ENCODE data around the gene ART1. TPM values are rescaled to one million over a fixed set of nuclear protein-coding genes. Genes with fewer than 3 reads are reported as not detected.

Gene ART1
- total RNA-seq, 1 donor from 2014 or later = 2.1 TPM

DNA sequence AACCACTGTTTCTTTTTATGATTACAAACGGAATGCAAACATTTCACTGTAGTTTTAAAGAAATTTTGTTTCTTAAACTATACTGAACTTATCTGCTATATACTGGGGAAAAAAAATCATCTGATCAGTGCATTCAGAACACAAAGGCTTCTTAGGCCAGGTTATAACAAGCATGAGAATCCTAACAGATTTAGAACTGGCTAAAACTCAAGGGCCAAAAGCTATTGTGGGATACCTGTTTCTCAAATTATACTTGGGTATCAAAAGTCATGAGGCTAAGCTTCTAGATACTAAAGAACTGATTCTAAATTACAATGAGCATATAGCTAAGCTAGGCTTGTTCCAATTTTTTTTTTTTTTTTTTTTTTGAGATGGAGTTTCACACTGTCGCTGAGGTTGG, 56.0 kb downstream of the ART1 start:
- Histone ChIP-seq H3K4me1 (ENCODE audit: control insufficient read depth in 3 of 3, insufficient read depth in 3 of 3, low read length in 3 of 3) (peaks cover 2 to 6% (median 5%) of the 10 kb centered on the region in 3 donors), H3K4me3 (ENCODE audit: low read length in 3 of 3) (no peak overlapping the region), H3K9ac (ENCODE audit: low read depth in 1 of 3, low read length in 3 of 3) (no peak overlapping the region), H3K9me3 (ENCODE audit: control insufficient read depth in 3 of 3, low read length in 3 of 3) (no peaks in the 10 kb centered on the region), H3K27ac (ENCODE audit: low read depth, low read length) (peak overlapping the region; percentile 2), H3K36me3 (ENCODE audit: control insufficient read depth in 3 of 3, insufficient read depth in 3 of 3, low read length in 3 of 3) (peaks cover 22 to 50% (median 45%) of the 10 kb centered on the region in 3 donors), H3K27me3 (ENCODE audit: control insufficient read depth in 3 of 3, insufficient read depth in 3 of 3, low read length in 3 of 3) (no peaks in the 10 kb centered on the region)

DNA sequence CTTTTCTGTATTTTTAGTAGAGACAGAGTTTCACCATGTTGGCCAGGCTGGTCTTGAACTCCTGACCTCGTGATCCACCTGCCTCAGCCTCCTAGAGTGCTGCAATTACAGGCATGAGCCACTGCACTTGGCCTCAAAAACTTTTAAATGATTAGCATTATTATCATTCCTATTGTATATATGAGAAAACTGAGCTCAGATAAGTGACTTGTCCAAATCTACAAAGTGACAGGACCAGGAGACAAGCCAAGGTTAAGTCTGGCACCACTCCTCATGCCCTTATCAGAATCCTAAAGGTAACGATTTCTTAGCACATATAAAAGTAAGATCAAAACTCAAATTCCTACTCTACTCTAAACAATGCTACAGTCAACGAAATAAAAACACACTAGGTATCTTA, 58.5 kb downstream of the ART1 start:
- Histone ChIP-seq H3K4me3 (ENCODE audit: low read length in 3 of 3) (no peak overlapping the region), H3K27ac (ENCODE audit: low read depth, low read length) (no peak overlapping the region), H3K36me3 (ENCODE audit: control insufficient read depth in 3 of 3, insufficient read depth in 3 of 3, low read length in 3 of 3) (peaks cover 22 to 45% (median 44%) of the 10 kb centered on the region in 3 donors), H3K4me1 (ENCODE audit: control insufficient read depth in 3 of 3, insufficient read depth in 3 of 3, low read length in 3 of 3) (peaks cover 2 to 6% (median 5%) of the 10 kb centered on the region in 3 donors), H3K9ac (ENCODE audit: low read depth in 1 of 3, low read length in 3 of 3) (no peak overlapping the region), H3K9me3 (ENCODE audit: control insufficient read depth in 3 of 3, low read length in 3 of 3) (no peaks in the 10 kb centered on the region), H3K27me3 (ENCODE audit: control insufficient read depth in 3 of 3, insufficient read depth in 3 of 3, low read length in 3 of 3) (no peaks in the 10 kb centered on the region)

DNA sequence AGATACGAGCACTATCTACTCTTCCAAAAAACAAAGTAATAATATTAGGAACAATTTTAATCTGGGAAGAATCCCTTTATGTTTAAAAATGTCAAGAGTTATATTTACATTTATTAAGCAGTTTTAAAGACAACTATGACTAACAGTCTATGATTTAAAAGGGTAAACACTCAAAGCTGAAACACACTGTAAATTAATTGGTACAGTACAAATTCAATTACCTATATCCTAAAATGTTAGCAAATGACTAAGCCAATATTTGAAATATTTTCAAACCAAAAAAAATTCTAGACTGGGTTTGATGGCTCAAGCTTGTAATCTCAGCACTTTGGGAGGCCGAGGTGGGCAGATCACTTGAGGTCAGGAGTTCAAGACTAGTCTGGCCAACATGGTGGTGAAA, 62.2 kb downstream of the ART1 start:
- Histone ChIP-seq H3K9me3 (ENCODE audit: control insufficient read depth in 3 of 3, low read length in 3 of 3) (no peaks in the 10 kb centered on the region), H3K4me3 (ENCODE audit: low read length in 3 of 3) (no peak overlapping the region), H3K4me1 (ENCODE audit: control insufficient read depth in 3 of 3, insufficient read depth in 3 of 3, low read length in 3 of 3) (peaks cover 7 to 18% (median 11%) of the 10 kb centered on the region in 3 donors), H3K9ac (ENCODE audit: low read depth in 1 of 3, low read length in 3 of 3) (no peak overlapping the region), H3K27me3 (ENCODE audit: control insufficient read depth in 3 of 3, insufficient read depth in 3 of 3, low read length in 3 of 3) (no peaks in the 10 kb centered on the region), H3K27ac (ENCODE audit: low read depth, low read length) (no peak overlapping the region), H3K36me3 (ENCODE audit: control insufficient read depth in 3 of 3, insufficient read depth in 3 of 3, low read length in 3 of 3) (peaks cover 17 to 40% (median 35%) of the 10 kb centered on the region in 3 donors)

DNA sequence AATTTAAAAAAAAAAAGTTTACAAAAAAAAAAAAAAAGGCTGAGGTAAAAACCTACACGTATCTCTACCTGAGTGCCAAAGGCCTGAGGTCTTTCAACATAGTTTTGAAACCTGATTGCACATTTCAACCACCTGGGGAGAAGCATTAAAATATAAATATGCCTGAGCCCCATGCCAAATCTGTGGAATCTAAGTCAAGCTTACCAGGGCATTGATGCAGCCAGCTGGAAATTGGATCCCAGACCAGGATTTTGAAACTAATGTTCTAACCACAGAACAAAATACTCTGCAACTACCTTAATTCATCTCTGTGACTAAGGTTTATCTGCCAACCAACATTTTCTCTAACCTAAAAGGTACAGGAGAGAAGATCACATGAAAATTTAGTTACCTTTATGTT, 65.0 kb downstream of the ART1 start:
- Histone ChIP-seq H3K9me3 (ENCODE audit: control insufficient read depth in 3 of 3, low read length in 3 of 3) (no peaks in the 10 kb centered on the region), H3K4me1 (ENCODE audit: control insufficient read depth in 3 of 3, insufficient read depth in 3 of 3, low read length in 3 of 3) (peaks cover 15 to 25% (median 22%) of the 10 kb centered on the region in 3 donors), H3K36me3 (ENCODE audit: control insufficient read depth in 3 of 3, insufficient read depth in 3 of 3, low read length in 3 of 3) (peaks cover 10 to 39% (median 35%) of the 10 kb centered on the region in 3 donors), H3K9ac (ENCODE audit: low read depth in 1 of 3, low read length in 3 of 3) (no peak overlapping the region), H3K27me3 (ENCODE audit: control insufficient read depth in 3 of 3, insufficient read depth in 3 of 3, low read length in 3 of 3) (no peaks in the 10 kb centered on the region), H3K27ac (ENCODE audit: low read depth, low read length) (no peak overlapping the region), H3K4me3 (ENCODE audit: low read length in 3 of 3) (no peak overlapping the region)

DNA sequence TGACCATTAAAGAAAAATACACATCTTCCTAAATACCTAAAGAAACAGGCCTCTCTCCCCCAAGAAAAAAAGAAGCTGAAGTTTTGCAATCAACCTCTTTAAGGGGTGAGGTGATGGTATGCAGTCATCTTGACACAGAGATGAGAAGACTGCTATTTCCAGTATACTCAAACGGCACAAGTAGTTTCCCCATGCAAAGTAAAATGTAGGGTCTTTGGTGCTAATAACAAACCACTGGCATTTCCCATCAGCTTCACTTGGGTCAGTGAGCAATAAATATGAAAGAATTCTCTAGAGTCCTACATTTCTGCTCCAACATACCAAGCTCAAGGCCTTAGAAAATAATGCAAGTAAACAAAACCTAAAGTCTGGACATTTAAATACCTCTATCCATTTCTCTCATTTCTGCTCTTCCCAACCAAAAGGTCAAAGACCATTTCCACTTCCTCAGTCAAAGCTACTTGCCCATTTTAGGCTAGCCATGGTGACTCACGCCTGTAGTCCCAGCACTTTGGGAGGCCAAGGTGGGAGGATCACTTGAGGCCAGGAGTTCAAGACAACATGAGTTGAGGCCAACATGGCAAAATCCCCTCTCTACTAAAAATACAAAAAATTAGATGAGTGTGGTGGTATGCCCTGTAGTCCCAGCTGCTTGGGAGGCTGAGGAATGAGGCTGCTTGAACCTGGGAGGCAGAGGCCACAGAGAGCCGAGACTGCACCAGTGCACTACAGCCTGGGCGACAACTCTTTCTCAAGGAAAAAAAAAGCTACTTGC, 65.7 kb downstream of the ART1 start:
- no peak overlapping the region for H3K4me3 ChIP-seq (ENCODE audit: low read length in 3 of 3)
- peaks cover 16 to 26% (median 23%) of the 10 kb centered on the region in 3 donors for H3K4me1 ChIP-seq (ENCODE audit: control insufficient read depth in 3 of 3, insufficient read depth in 3 of 3, low read length in 3 of 3)
- peak overlapping the region; percentile 4 for H3K27ac ChIP-seq (ENCODE audit: low read depth, low read length)
- no peaks in the 10 kb centered on the region for H3K27me3 ChIP-seq (ENCODE audit: control insufficient read depth in 3 of 3, insufficient read depth in 3 of 3, low read length in 3 of 3)
- peaks cover 6 to 34% (median 32%) of the 10 kb centered on the region in 3 donors for H3K36me3 ChIP-seq (ENCODE audit: control insufficient read depth in 3 of 3, insufficient read depth in 3 of 3, low read length in 3 of 3)
- H3K9me3 ChIP-seq (ENCODE audit: control insufficient read depth in 3 of 3, low read length in 3 of 3) = no peaks in the 10 kb centered on the region
- no peak overlapping the region for H3K9ac ChIP-seq (ENCODE audit: low read depth in 1 of 3, low read length in 3 of 3)

DNA sequence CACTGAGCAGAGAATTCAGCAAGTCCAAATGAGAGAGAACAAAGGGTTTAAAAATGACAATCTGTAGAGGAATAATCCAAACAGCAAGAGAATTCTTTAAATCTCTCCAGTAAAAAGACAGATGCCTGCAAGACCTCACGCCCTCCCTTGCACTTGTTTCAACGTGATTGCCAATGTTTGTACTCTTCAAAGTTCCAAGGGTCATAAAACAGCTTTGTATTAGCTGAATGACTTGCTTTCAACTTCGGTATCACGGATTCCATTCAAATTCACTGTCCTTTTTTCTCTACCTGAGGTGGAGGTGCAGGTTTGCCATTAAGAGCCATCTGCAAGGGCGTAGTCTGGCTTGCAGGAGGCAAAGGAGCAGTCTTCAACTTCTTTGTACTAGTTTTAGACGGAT, 67.3 kb downstream of the ART1 start:
- Histone ChIP-seq H3K9me3 (ENCODE audit: control insufficient read depth in 3 of 3, low read length in 3 of 3) (no peaks in the 10 kb centered on the region), H3K36me3 (ENCODE audit: control insufficient read depth in 3 of 3, insufficient read depth in 3 of 3, low read length in 3 of 3) (peaks cover 3 to 37% (median 36%) of the 10 kb centered on the region in 3 donors), H3K4me3 (ENCODE audit: low read length in 3 of 3) (no peak overlapping the region), H3K27me3 (ENCODE audit: control insufficient read depth in 3 of 3, insufficient read depth in 3 of 3, low read length in 3 of 3) (no peaks in the 10 kb centered on the region), H3K27ac (ENCODE audit: low read depth, low read length) (no peak overlapping the region), H3K9ac (ENCODE audit: low read depth in 1 of 3, low read length in 3 of 3) (no peak overlapping the region), H3K4me1 (ENCODE audit: control insufficient read depth in 3 of 3, insufficient read depth in 3 of 3, low read length in 3 of 3) (peaks cover 16 to 26% (median 23%) of the 10 kb centered on the region in 3 donors)

Small RNA genes within 50 kb of the gene (small RNA-seq; reads per million reads assigned to genes)
- gene RF00019 = not detected

Other genes with a start within 250 kb of the ART1 start
- gene ART5, start 3.1 kb upstream of the ART1 start, total RNA-seq = 0.52 TPM
- 0.52 TPM for gene CHRNA10, start 26.3 kb downstream of the ART1 start, total RNA-seq
- gene NUP98, start 152.4 kb downstream of the ART1 start, total RNA-seq = 75.2 TPM
- 8.9 TPM for gene PGAP2, start 163.4 kb downstream of the ART1 start, total RNA-seq
- 1.6 TPM for gene RHOG, start 195.8 kb downstream of the ART1 start, total RNA-seq
- 54.8 TPM for gene STIM1, start 210.5 kb downstream of the ART1 start, total RNA-seq

All from skeletal muscle tissue (tissue), 5 donors.